Mesendoderm (in vitro differentiated cells): ENCODE measurements around the gene CDCP1. TPM values are rescaled to one million over a fixed set of nuclear protein-coding genes. Genes with fewer than 3 reads are reported as not detected.

ENCODE experiments used
- small RNA-seq: library from polyadenylated mRNA; stranded (forward); fragments of <200 nt; extraction: miRNeasy Mini kit (QIAGEN cat#:217004); gene quantifications from one replicate; pipeline ENCODE3, GENCODE V24; 2013; ENCODE audit not compliant: insufficient read depth

Gene CDCP1

Small RNA genes lying within 50 kb of the gene (small RNA-seq; reads per million reads assigned to genes)
- not detected for gene RNU5B-3P
